Smooth muscle cell (in vitro differentiated cells): ENCODE results near the gene KLF3. TPM values are rescaled to one million over a fixed set of nuclear protein-coding genes. Genes with fewer than 3 reads are reported as not detected.
"Not testable (repeated sequence)": the region's sequence is repeated elsewhere in the genome, so short reads cannot be mapped to it uniquely, and the experiment has no call there.

Experiments
- DNase-seq: peaks from one replicate; lab custom pipeline; 2025; ENCODE audit not compliant: unreplicated experiment; lab: John Stamatoyannopoulos, UW
- H2AFZ ChIP-seq: fragments of 200-600 bp; sonication (generic); 2 replicates; pipeline ENCODE4 v1.6.0; 2016; ENCODE audit warnings: antibody characterized with exemption, low read depth, mild to moderate bottlenecking
- H3F3A ChIP-seq: fragments of 200-600 bp; sonication (generic); 2 replicates; pipeline ENCODE4 v1.6.0; 2017; ENCODE audit warnings: antibody characterized with exemption, low read depth
- H3K27ac ChIP-seq: fragments of 200-600 bp; sonication (generic); 2 replicates; pipeline ENCODE4 v1.5.1; 2016; ENCODE audit warnings: low read depth, mild to moderate bottlenecking
- H3K27me3 ChIP-seq: fragments of 200-600 bp; sonication (generic); 2 replicates; pipeline ENCODE4 v1.6.1; 2016; ENCODE audit warnings: low read depth, mild to moderate bottlenecking
- H3K36me3 ChIP-seq: fragments of 200-600 bp; sonication (generic); 2 replicates; pipeline ENCODE4 v1.5.1; 2016; ENCODE audit warnings: low read depth
- H3K4me1 ChIP-seq: fragments of 200-600 bp; sonication (generic); 2 replicates; pipeline ENCODE4 v1.5.1; 2016; ENCODE audit warnings: low read depth
- H3K4me2 ChIP-seq: fragments of 200-600 bp; sonication (generic); 2 replicates; pipeline ENCODE4 v1.6.0; 2016; ENCODE audit warnings: mild to moderate bottlenecking
- H3K4me3 ChIP-seq: fragments of 200-600 bp; sonication (generic); 2 replicates; pipeline ENCODE4 v1.5.1; 2016; ENCODE audit warnings: mild to moderate bottlenecking
- H3K79me2 ChIP-seq: fragments of 200-600 bp; sonication (generic); 2 replicates; pipeline ENCODE4 v1.6.0; 2016; ENCODE audit warnings: low read depth, mild to moderate bottlenecking
- H3K9ac ChIP-seq: fragments of 200-600 bp; sonication (generic); 2 replicates; pipeline ENCODE4 v1.6.0; 2016; ENCODE audit warnings: low read depth
- H3K9me3 ChIP-seq: fragments of 200-600 bp; sonication (generic); replicated peaks from 2 replicates; pipeline ENCODE4 v1.5.1; 2016; ENCODE audit warnings: low read depth
- H4K20me1 ChIP-seq: fragments of 200-600 bp; sonication (generic); 2 replicates; pipeline ENCODE4 v1.6.0; 2016; ENCODE audit warnings: low read depth
- WGBS: methylation state at CpG from one replicate; pipeline ENCODE4 v1.1.7; 2016; ENCODE audit warnings: low lambda C conversion rate; 5-methylcytosine and 5-hydroxymethylcytosine counted together
- polyA plus RNA-seq: library from polyadenylated mRNA; unstranded; fragments of >200 nt; fragmentation: Nextera tagmentation; extraction: Ambion mirVana; gene quantifications from 2 replicates; pipeline ENCODE4 v1.2.1, GENCODE V29; 2016
- total RNA-seq: library from RNA; depleted of rRNA; stranded (reverse); fragments of >200 nt; gene quantifications from 2 replicates; pipeline ENCODE4 v1.2.3, GENCODE V29; 2014
- TF ChIP-seq, protein P1 (sequence below): fragments of 200-600 bp; sonication (generic); IDR thresholded peaks from 2 replicates; pipeline ENCODE4 v1.5.1; 2017; ENCODE audit warnings: borderline replicate concordance, mild to moderate bottlenecking, antibody characterized with exemption; ENCODE audit not compliant: insufficient read depth, poor library complexity, severe bottlenecking

KLF3 gene
- total and polyA plus RNA-seq, 2 experiments from 2014 or later: 26.0 to 37.5 TPM

DNA sequence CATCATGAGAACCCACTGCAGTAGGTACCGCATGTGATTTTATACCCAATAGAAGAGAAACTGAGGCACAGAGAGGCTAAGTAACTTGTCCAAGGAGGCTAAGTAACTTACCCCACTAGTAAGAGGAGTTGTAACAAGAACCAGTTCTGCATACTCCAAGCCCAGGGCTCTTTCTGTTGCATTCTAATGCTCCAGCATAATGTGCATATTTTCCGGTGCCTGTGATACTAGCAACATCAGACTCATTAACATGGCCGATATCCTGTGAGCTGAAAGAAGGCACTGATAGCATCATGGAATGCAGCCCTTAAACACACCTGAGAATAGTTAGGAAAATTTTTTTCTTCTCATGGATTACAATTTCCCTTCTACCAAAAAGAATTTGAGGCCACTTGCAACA lies 39.7 kb upstream of the KLF3 start:
- H3F3A ChIP-seq: no peaks in the 10 kb centered on the region
- WGBS: 85% methylated on average over 3 of the region's 3 CpGs
- H3K9me3 ChIP-seq: no peaks in the 10 kb centered on the region
- H3K79me2 ChIP-seq: no peaks in the 10 kb centered on the region
- H3K27me3 ChIP-seq: no peaks in the 10 kb centered on the region
- no peak overlapping the region for H3K4me3 ChIP-seq
- no peak overlapping the region for H2AFZ ChIP-seq
- no peak overlapping the region for H3K27ac ChIP-seq
- H3K9ac ChIP-seq: no peak overlapping the region
- H3K36me3 ChIP-seq: no peaks in the 10 kb centered on the region
- H3K4me2 ChIP-seq: no peak overlapping the region
- TF ChIP-seq, protein P1, sequence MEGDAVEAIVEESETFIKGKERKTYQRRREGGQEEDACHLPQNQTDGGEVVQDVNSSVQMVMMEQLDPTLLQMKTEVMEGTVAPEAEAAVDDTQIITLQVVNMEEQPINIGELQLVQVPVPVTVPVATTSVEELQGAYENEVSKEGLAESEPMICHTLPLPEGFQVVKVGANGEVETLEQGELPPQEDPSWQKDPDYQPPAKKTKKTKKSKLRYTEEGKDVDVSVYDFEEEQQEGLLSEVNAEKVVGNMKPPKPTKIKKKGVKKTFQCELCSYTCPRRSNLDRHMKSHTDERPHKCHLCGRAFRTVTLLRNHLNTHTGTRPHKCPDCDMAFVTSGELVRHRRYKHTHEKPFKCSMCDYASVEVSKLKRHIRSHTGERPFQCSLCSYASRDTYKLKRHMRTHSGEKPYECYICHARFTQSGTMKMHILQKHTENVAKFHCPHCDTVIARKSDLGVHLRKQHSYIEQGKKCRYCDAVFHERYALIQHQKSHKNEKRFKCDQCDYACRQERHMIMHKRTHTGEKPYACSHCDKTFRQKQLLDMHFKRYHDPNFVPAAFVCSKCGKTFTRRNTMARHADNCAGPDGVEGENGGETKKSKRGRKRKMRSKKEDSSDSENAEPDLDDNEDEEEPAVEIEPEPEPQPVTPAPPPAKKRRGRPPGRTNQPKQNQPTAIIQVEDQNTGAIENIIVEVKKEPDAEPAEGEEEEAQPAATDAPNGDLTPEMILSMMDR: no peak
- no peak for DNase-seq
- H4K20me1 ChIP-seq: no peaks in the 10 kb centered on the region
- H3K4me1 ChIP-seq: no peaks in the 10 kb centered on the region

DNA sequence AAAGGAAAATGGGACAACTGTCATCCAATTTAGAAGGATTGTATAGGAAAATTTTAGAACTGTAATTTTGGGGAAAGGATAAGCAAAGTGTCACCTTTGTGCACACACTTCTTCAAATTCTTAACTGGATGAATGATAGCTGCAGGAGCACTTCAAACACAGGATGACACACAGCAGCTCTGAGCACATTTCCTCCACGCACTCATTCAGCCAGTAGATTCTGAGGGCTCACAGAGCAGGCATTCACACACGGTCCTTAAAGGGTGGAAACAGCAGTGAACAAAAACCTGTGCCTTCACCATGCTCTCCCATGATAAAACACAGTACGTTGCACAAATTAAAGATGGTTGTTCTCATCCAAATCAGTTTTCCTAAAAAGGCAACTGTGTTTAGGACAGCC lies 38.5 kb upstream of the KLF3 start:
- Histone ChIP-seq H3K36me3 (no peaks in the 10 kb centered on the region), H3K9me3 (no peaks in the 10 kb centered on the region), H3K9ac (no peak overlapping the region), H3K4me3 (no peak overlapping the region), H3K4me2 (no peak overlapping the region), H3K4me1 (no peaks in the 10 kb centered on the region), H3K27me3 (no peaks in the 10 kb centered on the region), H4K20me1 (no peaks in the 10 kb centered on the region), H3K27ac (no peak overlapping the region), H3K79me2 (no peaks in the 10 kb centered on the region), H3F3A (no peaks in the 10 kb centered on the region), H2AFZ (no peak overlapping the region)
- TF ChIP-seq, protein P1: no peak
- no peak for DNase-seq
- 78% methylated on average over 3 of the region's 3 CpGs for WGBS

DNA sequence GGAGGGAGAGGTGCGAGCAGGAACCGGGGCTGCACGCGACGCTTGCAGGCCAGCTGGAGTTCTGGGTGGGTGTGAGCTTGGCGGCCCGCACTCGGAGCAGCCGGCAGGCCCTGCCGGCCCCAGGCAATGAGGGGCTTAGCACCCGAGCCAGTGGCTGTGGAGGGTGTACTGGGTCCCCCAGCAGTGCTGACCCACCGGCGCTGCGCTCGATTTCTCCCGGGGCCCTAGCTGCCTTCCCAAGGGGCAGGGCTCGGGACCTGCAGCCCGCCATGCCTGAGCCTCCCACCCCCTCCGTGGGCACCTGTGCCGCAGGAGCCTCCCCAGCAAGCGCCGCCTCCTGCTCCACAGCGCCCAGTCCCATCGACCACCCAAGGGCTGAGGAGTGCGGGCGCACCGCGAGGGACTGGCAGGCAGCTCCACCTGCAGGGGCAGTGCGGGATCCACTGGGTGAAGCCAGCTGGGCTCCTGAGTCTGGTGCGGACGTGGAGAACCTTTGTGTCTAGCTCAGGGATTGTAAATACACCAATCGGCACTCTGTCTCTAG lies 37.0 kb upstream of the KLF3 start:
- not testable (repeated sequence) for H3K4me1 ChIP-seq, H3K9ac ChIP-seq, H3K4me3 ChIP-seq, H3K27me3 ChIP-seq, H3K36me3 ChIP-seq, H3F3A ChIP-seq, DNase-seq, H3K4me2 ChIP-seq, H3K79me2 ChIP-seq, H4K20me1 ChIP-seq, H3K27ac ChIP-seq, H3K9me3 ChIP-seq, H2AFZ ChIP-seq
- WGBS: 98% methylated on average over 31 of the region's 32 CpGs

DNA sequence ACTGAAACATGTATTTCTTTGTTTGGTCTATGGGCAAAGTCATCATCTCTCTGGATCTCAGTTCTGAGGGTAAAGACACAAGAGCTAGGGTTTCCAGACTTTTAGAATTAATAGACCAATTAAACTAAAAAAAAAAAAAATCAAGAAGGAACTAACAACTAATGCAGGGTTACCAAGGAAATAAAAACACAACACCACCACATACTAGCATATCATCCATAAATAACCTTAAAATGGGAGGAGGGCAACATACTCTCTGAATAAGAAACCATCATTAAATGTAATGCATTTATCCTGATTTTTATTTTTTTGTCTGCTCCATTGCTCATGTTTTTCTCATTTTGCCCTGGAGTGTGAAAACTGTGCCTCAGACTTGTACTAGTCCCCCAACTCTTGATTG lies 33.5 kb upstream of the KLF3 start:
- Histone ChIP-seq H3K79me2 (no peaks in the 10 kb centered on the region), H3K4me1 (no peaks in the 10 kb centered on the region), H3F3A (no peaks in the 10 kb centered on the region), H3K27me3 (no peaks in the 10 kb centered on the region), H3K9ac (no peak overlapping the region), H3K36me3 (no peaks in the 10 kb centered on the region), H3K4me3 (no peak overlapping the region), H3K27ac (no peak overlapping the region), H3K9me3 (no peaks in the 10 kb centered on the region), H2AFZ (no peak overlapping the region), H4K20me1 (no peaks in the 10 kb centered on the region), H3K4me2 (no peak overlapping the region)
- no peak for DNase-seq
- TF ChIP-seq, protein P1: no peak
